ENCODE measurements around the gene GAL.

GAL gene

GRCh38 chr11:68683121-68683520, 1.2 kb upstream of the GAL start:
- DNase-seq: no peak

- DNase-seq: no peak
These were observed 584 bp upstream of the GAL start for GRCh38 chr11:68683536-68684384.

GRCh38 chr11:68685656-68686380, 1.5 kb downstream of the GAL start:
- DNase-seq: no peak

- no peak for DNase-seq
These were observed 2.1 kb downstream of the GAL start for GRCh38 chr11:68686486-68686885.

GRCh38 chr11:68687311-68687710, 3.0 kb downstream of the GAL start:
- no peak for DNase-seq

GRCh38 chr11:68687986-68688385, 3.6 kb downstream of the GAL start:
- DNase-seq: no peak

- DNase-seq: no peak
These were observed 4.5 kb downstream of the GAL start for GRCh38 chr11:68688881-68689280.

- DNase-seq: no peak
These were observed 5.6 kb downstream of the GAL start for GRCh38 chr11:68689737-68690625.

GRCh38 chr11:68690671-68691401, 6.5 kb downstream of the GAL start:
- DNase-seq: peak in 2 of 5 experiments; percentile 6 to 85

GRCh38 chr11:68691402-68691784, 7.0 kb downstream of the GAL start:
- no peak for DNase-seq

- DNase-seq: no peak
These were observed 7.8 kb downstream of the GAL start for GRCh38 chr11:68692115-68692514.

GRCh38 chr11:68692871-68693483, 8.6 kb downstream of the GAL start:
- DNase-seq: no peak

GRCh38 chr11:68693484-68693882, 9.1 kb downstream of the GAL start:
- no peak for DNase-seq

GRCh38 chr11:68694431-68695297, 10.3 kb downstream of the GAL start:
- DNase-seq: no peak

GRCh38 chr11:68695531-68695930, 11.2 kb downstream of the GAL start:
- DNase-seq: no peak

GRCh38 chr11:68698993-68699392, 14.6 kb downstream of the GAL start:
- no peak for DNase-seq

GRCh38 chr11:68704887-68705286, 20.5 kb downstream of the GAL start:
- no peak for DNase-seq

GRCh38 chr11:68707527-68707926, 23.2 kb downstream of the GAL start:
- DNase-seq: no peak

GRCh38 chr11:68709062-68709461, 24.7 kb downstream of the GAL start:
- no peak for DNase-seq

- no peak for DNase-seq
These were observed 26.1 kb downstream of the GAL start for GRCh38 chr11:68710409-68710808.

GRCh38 chr11:68711114-68711513, 26.8 kb downstream of the GAL start:
- no peak for DNase-seq

Measured in T-helper 2 cell (primary cell).